CD14-positive monocyte (primary cell): ENCODE measurements around the gene PLCB1. TPM values are rescaled to one million over a fixed set of nuclear protein-coding genes. Genes with fewer than 3 reads are reported as not detected.
A peak's percentile ranks its signal among the peaks of the same experiment; 100 is the strongest.

ENCODE experiments used
- DNase-seq, 3 donors: peaks; one replicate each; pipeline ENCODE4 v3.0.0-alpha.2; 2011 to 2022
- H2AFZ ChIP-seq: 2 replicates; pipeline ENCODE4 v1.6.0; 2012; ENCODE audit warnings: mild to moderate bottlenecking, low read depth, low read length, inconsistent platforms; ENCODE audit not compliant: insufficient read depth, poor library complexity, severe bottlenecking
- H3K27ac ChIP-seq, 2 donors: 1 replicate in 1 of 2; 2 replicates in 1 of 2; pipeline ENCODE4 v1.5.1; 2012 to 2013; ENCODE audit warnings: low read length in 2 of 2, control low read depth in 1 of 2, inconsistent platforms in 1 of 2, low read depth in 1 of 2, mild to moderate bottlenecking in 1 of 2
- H3K27me3 ChIP-seq, 2 donors: one replicate each; pipeline versions ENCODE4 v1.6.0 to v1.6.1; 2011 to 2013; ENCODE audit warnings: low read length in 2 of 2; ENCODE audit not compliant: control insufficient read depth in 2 of 2, insufficient read depth in 2 of 2
- H3K36me3 ChIP-seq, 2 donors: replicated peaks in 1 of 2; 1 replicate in 1 of 2; 2 replicates in 1 of 2; pipeline versions ENCODE4 v1.5.1 to v1.6.1; 2012 to 2013; ENCODE audit warnings: low read length in 2 of 2, control low read depth in 1 of 2, inconsistent platforms in 1 of 2, mild to moderate bottlenecking in 1 of 2; ENCODE audit not compliant: insufficient read depth in 2 of 2, control insufficient read depth in 1 of 2
- H3K4me1 ChIP-seq, 2 donors: 1 replicate in 1 of 2; 2 replicates in 1 of 2; pipeline versions ENCODE4 v1.5.1 to v1.6.1; 2012 to 2013; ENCODE audit warnings: low read length in 2 of 2, control low read depth in 1 of 2, inconsistent platforms in 1 of 2, mild to moderate bottlenecking in 1 of 2, moderate library complexity in 1 of 2; ENCODE audit not compliant: insufficient read depth in 2 of 2, control insufficient read depth in 1 of 2
- H3K4me2 ChIP-seq: replicated peaks from 2 replicates; pipeline ENCODE3; 2012; ENCODE audit warnings: low read length, moderate library complexity, mild to moderate bottlenecking; ENCODE audit not compliant: poor library complexity, severe bottlenecking; ENCODE audit errors: extremely low read depth
- H3K4me3 ChIP-seq, 3 experiments: fragments of 200-600 bp in 1 of 3; sonication (generic) in 1 of 3; replicated peaks in 1 of 3; 1 replicate in 2 of 3; 2 replicates in 1 of 3; pipeline ENCODE4 v1.5.1; 2011 to 2013; ENCODE audit warnings: low read length in 3 of 3, mild to moderate bottlenecking in 3 of 3, control low read depth in 2 of 3, low read depth in 2 of 3, inconsistent platforms in 1 of 3, moderate library complexity in 1 of 3
- H3K79me2 ChIP-seq: 2 replicates; pipeline ENCODE4 v1.6.0; 2012; ENCODE audit warnings: mild to moderate bottlenecking, control low read depth, inconsistent platforms, low read length, moderate library complexity; ENCODE audit not compliant: insufficient read depth
- H3K9ac ChIP-seq: 2 replicates; pipeline ENCODE4 v1.6.0; 2017; ENCODE audit warnings: low read length, mild to moderate bottlenecking; ENCODE audit not compliant: insufficient read depth, poor library complexity, severe bottlenecking
- H3K9me3 ChIP-seq, 2 donors: replicated peaks in 1 of 2; 1 replicate in 1 of 2; 2 replicates in 1 of 2; pipeline versions ENCODE4 v1.5.1 to v1.6.1; 2012 to 2013; ENCODE audit warnings: low read length in 2 of 2, control low read depth in 1 of 2; ENCODE audit not compliant: control insufficient read depth in 1 of 2, insufficient read depth in 1 of 2
- H4K20me1 ChIP-seq: 2 replicates; pipeline ENCODE4 v1.6.0; 2012; ENCODE audit warnings: mild to moderate bottlenecking, low read length, control low read depth, moderate library complexity; ENCODE audit not compliant: insufficient read depth
- H3K27ac Mint-ChIP-seq, 7 donors: one replicate each; pipeline ENCODE4 v1.8.0; 2020; ENCODE audit warnings: mild to moderate bottlenecking in 7 of 7, mixed read lengths in 7 of 7, moderate library complexity in 6 of 7, inconsistent platforms in 2 of 7
- H3K27me3 Mint-ChIP-seq, 3 donors: one replicate each; pipeline ENCODE4 v1.8.0; 2021 to 2022; ENCODE audit warnings: low read depth in 3 of 3, mild to moderate bottlenecking in 3 of 3, mixed read lengths in 3 of 3, moderate library complexity in 3 of 3, inconsistent platforms in 1 of 3
- H3K36me3 Mint-ChIP-seq, 2 donors: one replicate each; pipeline ENCODE4 v1.8.0; 2020; ENCODE audit warnings: mixed read lengths in 2 of 2, inconsistent platforms in 1 of 2, mild to moderate bottlenecking in 1 of 2
- H3K4me1 Mint-ChIP-seq: one replicate; pipeline ENCODE4 v1.8.0; 2020; ENCODE audit warnings: mild to moderate bottlenecking, mixed read lengths
- H3K4me3 Mint-ChIP-seq, 2 donors: one replicate each; pipeline ENCODE4 v1.8.0; 2020; ENCODE audit warnings: mild to moderate bottlenecking in 2 of 2, mixed read lengths in 2 of 2, moderate library complexity in 1 of 2
- H3K9me3 Mint-ChIP-seq, 7 donors: one replicate each; pipeline ENCODE4 v1.8.0; 2020 to 2022; ENCODE audit warnings: mixed read lengths in 7 of 7, mild to moderate bottlenecking in 6 of 7, moderate library complexity in 6 of 7, inconsistent platforms in 2 of 7
- WGBS: methylation state at CpG from one replicate; pipeline ENCODE4 v1.1.5; 2013; ENCODE audit warnings: missing lambda C conversion rate; ENCODE audit not compliant: insufficient coverage; 5-methylcytosine and 5-hydroxymethylcytosine counted together
- intact Hi-C, 2 donors: fragments of 100-400 bp; cut with micrococcal nuclease; formaldehyde crosslinking; loops; one replicate each; pipeline versions ENCODE4 v1.15.0 to v1.15.1; 2023
- polyA plus RNA-seq, 3 donors: library from polyadenylated mRNA; depleted of rRNA in 1 of 3; unstranded in 2 of 3; stranded (reverse) in 1 of 3; fragments of 300-500 nt in 2 of 3; fragments of >200 nt in 1 of 3; fragmentation: Illumina TruSeq in 2 of 3; gene quantifications; 1 replicate in 2 of 3; 2 replicates in 1 of 3; pipeline ENCODE4 v1.2.3, GENCODE V29; 2012 to 2021
- TF ChIP-seq, protein P1 (sequence below): fragments of 200-600 bp; IDR thresholded peaks from one replicate; pipeline ENCODE4 v1.8.0; 2022; ENCODE audit warnings: antibody characterized with exemption, mild to moderate bottlenecking

The PLCB1 gene
- polyA plus RNA-seq, 3 donors = 8.6 to 16.4 (median 13.2) TPM

DNA sequence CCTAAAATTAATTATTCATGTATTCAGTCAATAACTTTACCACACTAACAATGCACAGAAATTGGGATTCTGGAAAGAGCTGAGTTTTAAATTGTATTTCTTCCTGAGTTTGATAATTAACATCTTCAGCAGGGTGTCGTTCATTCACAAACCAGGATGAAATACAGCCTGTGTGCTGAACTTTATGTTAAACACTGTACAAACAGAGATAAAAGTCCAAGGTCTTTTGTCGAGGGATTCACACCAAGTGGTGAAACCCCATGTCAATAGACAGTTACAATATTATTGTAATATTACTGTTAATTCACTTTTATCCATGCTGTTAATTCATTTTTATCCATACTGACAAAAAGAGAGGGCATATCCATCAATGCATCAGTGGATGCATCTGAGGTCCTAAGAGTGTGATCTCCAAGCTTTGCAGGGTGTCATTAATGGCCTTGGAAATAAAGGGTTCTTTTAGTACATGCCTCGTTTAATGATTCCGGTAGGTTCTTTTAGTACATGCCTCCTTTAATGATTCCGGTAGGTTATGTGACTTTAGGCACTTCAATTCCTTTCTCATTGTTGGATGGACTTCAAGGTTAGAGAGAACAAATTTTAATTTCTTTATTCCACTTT, 234.3 kb downstream of the PLCB1 start:
- intact Hi-C loops = no loop called here
- H2AFZ ChIP-seq = no peak overlapping the region
- H3K9me3 Mint-ChIP-seq = no peaks in the 10 kb centered on the region
- peaks cover 22 to 26% of the 10 kb centered on the region in 2 donors for H3K4me1 ChIP-seq
- H3K9me3 ChIP-seq = no peaks in the 10 kb centered on the region
- no peaks in the 10 kb centered on the region for H4K20me1 ChIP-seq
- no peak overlapping the region for H3K9ac ChIP-seq
- H3K4me3 ChIP-seq = no peak overlapping the region
- no peak for DNase-seq
- no peak overlapping the region for H3K27ac Mint-ChIP-seq
- H3K27ac ChIP-seq = no peak overlapping the region
- no peaks in the 10 kb centered on the region for H3K36me3 ChIP-seq
- H3K27me3 Mint-ChIP-seq = no peaks in the 10 kb centered on the region
- H3K4me1 Mint-ChIP-seq = peaks cover 27% of the 10 kb centered on the region
- no peak overlapping the region for H3K4me3 Mint-ChIP-seq
- WGBS = 80% methylated on average over 2 of the region's 5 CpGs
- peaks cover 0 to 6% of the 10 kb centered on the region in 2 donors for H3K36me3 Mint-ChIP-seq
- H3K4me2 ChIP-seq = no peak overlapping the region
- TF ChIP-seq, protein P1, sequence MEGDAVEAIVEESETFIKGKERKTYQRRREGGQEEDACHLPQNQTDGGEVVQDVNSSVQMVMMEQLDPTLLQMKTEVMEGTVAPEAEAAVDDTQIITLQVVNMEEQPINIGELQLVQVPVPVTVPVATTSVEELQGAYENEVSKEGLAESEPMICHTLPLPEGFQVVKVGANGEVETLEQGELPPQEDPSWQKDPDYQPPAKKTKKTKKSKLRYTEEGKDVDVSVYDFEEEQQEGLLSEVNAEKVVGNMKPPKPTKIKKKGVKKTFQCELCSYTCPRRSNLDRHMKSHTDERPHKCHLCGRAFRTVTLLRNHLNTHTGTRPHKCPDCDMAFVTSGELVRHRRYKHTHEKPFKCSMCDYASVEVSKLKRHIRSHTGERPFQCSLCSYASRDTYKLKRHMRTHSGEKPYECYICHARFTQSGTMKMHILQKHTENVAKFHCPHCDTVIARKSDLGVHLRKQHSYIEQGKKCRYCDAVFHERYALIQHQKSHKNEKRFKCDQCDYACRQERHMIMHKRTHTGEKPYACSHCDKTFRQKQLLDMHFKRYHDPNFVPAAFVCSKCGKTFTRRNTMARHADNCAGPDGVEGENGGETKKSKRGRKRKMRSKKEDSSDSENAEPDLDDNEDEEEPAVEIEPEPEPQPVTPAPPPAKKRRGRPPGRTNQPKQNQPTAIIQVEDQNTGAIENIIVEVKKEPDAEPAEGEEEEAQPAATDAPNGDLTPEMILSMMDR = no peak
- no peaks in the 10 kb centered on the region for H3K27me3 ChIP-seq
- peaks cover 8% of the 10 kb centered on the region for H3K79me2 ChIP-seq

DNA sequence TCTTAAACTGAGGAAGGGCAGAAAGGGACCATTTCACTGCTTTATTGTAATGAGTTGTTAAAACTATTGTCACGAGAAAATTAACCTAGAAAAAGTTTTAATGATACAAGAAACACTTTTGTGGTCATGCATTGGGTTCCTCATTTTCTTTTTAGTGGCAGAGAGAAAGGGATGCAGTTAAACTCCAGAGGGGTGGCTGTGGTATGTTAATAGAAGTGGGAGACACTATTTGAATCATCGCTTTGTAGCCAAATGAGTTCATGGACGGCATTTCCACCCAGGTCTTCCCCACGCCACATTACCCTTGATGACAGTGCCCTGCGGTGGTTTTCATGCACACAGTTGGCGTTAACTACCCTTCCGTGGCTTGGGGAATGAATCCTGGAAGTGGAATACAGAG, 235.6 kb downstream of the PLCB1 start:
- WGBS = no CpG with 5 or more reads among the region's 7 CpGs
- Histone ChIP-seq H4K20me1 (no peaks in the 10 kb centered on the region), H3K27ac (no peak overlapping the region), H3K4me1 (peaks cover 23 to 27% of the 10 kb centered on the region in 2 donors), H3K27me3 (no peaks in the 10 kb centered on the region), H3K36me3 (no peaks in the 10 kb centered on the region), H3K79me2 (peaks cover 8% of the 10 kb centered on the region), H2AFZ (no peak overlapping the region), H3K4me3 (no peak overlapping the region), H3K4me2 (peak overlapping the region; percentile 22), H3K9ac (no peak overlapping the region), H3K9me3 (no peaks in the 10 kb centered on the region)
- intact Hi-C loops = no loop called here
- Mint-ChIP-seq H3K36me3 (peaks cover 0 to 6% of the 10 kb centered on the region in 2 donors), H3K27me3 (no peaks in the 10 kb centered on the region), H3K4me3 (peak overlapping the region in 1 of 2 donors; percentile 27), H3K27ac (peak overlapping the region in 4 of 7 donors; percentile 8 to 68 (median 22)), H3K4me1 (peaks cover 26% of the 10 kb centered on the region), H3K9me3 (no peaks in the 10 kb centered on the region)
- TF ChIP-seq, protein P1 = no peak
- DNase-seq = peak in 1 of 3 donors; percentile 73
